Fibroblast of the aortic adventitia (primary cell): ENCODE results near the gene CLEC16A. TPM values are rescaled to one million over a fixed set of nuclear protein-coding genes. Genes with fewer than 3 reads are reported as not detected.

Source experiments
- DNase-seq: peaks from one replicate; pipeline ENCODE4 v3.0.0-alpha.2; 2010; ENCODE audit warnings: low read depth
- H3K4me3 ChIP-seq: 2 replicates; pipeline ENCODE4 v1.5.1; 2011; ENCODE audit warnings: low read depth, mild to moderate bottlenecking, control low read depth, low read length, moderate library complexity
- CTCF ChIP-seq: IDR thresholded peaks from 2 replicates; pipeline ENCODE4 v1.5.1; 2011; ENCODE audit warnings: mild to moderate bottlenecking, low read length, control low read depth, inconsistent platforms; ENCODE audit not compliant: insufficient read depth
- total RNA-seq: library from RNA; depleted of rRNA; stranded (reverse); fragments of >200 nt; gene quantifications from 2 replicates; pipeline ENCODE4 v1.2.3, GENCODE V29; 2012; ENCODE audit warnings: low replicate concordance

The CLEC16A gene
- total RNA-seq, 1 donor, result 16.3 TPM

- no peak overlapping the region for H3K4me3 ChIP-seq
- no peak for DNase-seq
- TF ChIP-seq CTCF, result no peak
Measured at GRCh38 chr16:10932959-10933710, 11.2 kb upstream of the CLEC16A start.

- H3K4me3 ChIP-seq, result no peak overlapping the region
- no peak for TF ChIP-seq CTCF
- no peak for DNase-seq
Measured at GRCh38 chr16:10933865-10934264, 10.5 kb upstream of the CLEC16A start.

GRCh38 chr16:10934325-10935107, 9.8 kb upstream of the CLEC16A start:
- H3K4me3 ChIP-seq, result no peak overlapping the region
- TF ChIP-seq CTCF, result no peak
- DNase-seq, result no peak

- no peak for DNase-seq
- TF ChIP-seq CTCF, result no peak
- no peak overlapping the region for H3K4me3 ChIP-seq
Measured at GRCh38 chr16:10935226-10935915, 9.0 kb upstream of the CLEC16A start.

- H3K4me3 ChIP-seq, result no peak overlapping the region
- TF ChIP-seq CTCF, result no peak
- DNase-seq, result no peak
Measured at GRCh38 chr16:10936272-10936984, 7.9 kb upstream of the CLEC16A start.
